Fibroblast of skin of back (primary cell): ENCODE results near the gene PRDM5.

ENCODE experiments used
- DNase-seq: peaks from one replicate; pipeline ENCODE4 v3.0.0-alpha.2; 2013

PRDM5 gene

GRCh38 chr4:120903419-120903818, 19.1 kb downstream of the PRDM5 start:
- DNase-seq, result no peak

GRCh38 chr4:120902925-120903324, 19.6 kb downstream of the PRDM5 start:
- DNase-seq, result no peak

DNA sequence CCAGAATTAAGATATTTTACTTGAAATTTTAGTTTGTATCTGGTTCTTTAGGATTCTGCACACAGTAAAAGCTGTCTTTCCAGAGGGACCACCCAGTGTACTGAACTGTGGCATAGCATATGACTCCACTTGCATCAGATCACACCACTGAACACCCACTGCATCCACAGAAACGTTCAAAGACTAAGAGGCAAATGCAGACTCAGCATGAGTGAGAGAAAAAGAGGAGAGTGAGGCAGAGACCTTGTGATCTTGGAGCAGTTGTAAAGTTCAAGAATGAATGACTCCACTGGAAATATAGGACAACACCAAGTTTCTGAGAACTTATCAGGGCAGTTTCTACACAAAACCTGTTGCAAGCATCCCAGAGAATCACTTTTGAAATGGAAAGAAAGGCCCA, 20.8 kb downstream of the PRDM5 start:
- no peak for DNase-seq

GRCh38 chr4:120897981-120898719, 24.4 kb downstream of the PRDM5 start:
- no peak for DNase-seq

- DNase-seq, result no peak
Observed at GRCh38 chr4:120895554-120895953, 27.0 kb downstream of the PRDM5 start.

DNA sequence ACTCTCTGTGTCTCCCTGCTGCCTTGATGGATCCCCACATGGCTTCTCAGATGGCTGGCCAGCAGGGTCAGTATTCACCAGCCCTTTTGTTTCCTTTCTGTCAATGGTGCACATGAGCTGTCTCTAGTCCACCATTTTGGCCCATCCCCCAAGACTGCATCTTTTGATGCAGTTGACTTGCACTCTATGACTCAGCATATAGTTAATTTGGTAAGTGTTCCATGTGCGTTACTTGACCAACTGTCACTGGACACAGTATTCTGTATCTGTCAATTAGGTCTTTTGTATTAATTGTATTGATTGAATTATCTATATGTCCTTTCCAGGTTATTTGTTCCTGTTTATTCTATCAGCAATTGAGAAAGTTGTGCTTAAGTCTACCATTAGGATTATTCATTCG, 29.2 kb downstream of the PRDM5 start:
- no peak for DNase-seq

GRCh38 chr4:120886191-120886590, 36.3 kb downstream of the PRDM5 start:
- DNase-seq, result no peak

GRCh38 chr4:120881846-120882245, 40.7 kb downstream of the PRDM5 start:
- peak; percentile 60 for DNase-seq

GRCh38 chr4:120881351-120881750, 41.2 kb downstream of the PRDM5 start:
- peak; percentile 63 for DNase-seq

GRCh38 chr4:120877021-120877420, 45.5 kb downstream of the PRDM5 start:
- no peak for DNase-seq

- DNase-seq, result no peak
Observed at GRCh38 chr4:120874792-120875774, 47.4 kb downstream of the PRDM5 start.

DNA sequence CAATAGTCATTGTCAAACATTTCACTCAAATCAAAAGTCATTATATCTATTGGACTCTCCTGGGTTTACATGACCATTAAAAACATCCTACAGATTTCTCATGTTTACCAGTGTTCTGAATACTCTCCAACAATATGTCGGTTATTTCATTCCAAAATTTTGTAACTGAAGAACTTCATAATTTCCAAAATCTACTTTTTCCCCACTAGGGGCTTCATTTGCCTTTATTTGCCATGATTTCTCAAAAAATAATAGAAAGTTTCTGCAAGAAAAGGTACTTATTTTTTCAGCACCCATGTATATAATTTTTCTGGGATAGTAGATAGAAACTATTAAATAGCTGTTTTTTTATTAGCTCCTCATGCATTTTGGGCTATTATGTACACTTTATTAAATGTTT, 49.0 kb downstream of the PRDM5 start:
- no peak for DNase-seq

DNA sequence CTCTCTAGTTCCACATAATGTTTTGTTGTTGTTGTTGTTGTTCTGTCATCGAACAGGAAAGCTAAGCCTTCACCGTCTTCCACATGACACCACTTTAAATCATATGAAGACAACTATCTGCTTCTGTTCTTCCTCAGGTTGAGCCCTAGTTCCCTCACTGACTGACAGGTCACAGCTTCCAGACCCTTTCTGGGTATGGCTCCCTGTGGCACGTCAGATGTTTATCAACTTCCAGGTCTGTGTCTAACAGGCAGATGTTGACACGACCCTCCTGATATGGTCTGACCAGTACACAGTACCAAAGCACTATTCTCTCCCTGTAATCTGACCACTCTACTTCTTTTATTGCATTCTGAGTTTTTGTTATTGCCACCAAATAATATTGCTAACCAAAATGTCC, 51.4 kb downstream of the PRDM5 start:
- no peak for DNase-seq

GRCh38 chr4:120870279-120870673, 52.2 kb downstream of the PRDM5 start:
- no peak for DNase-seq

GRCh38 chr4:120869613-120870278, 52.8 kb downstream of the PRDM5 start:
- DNase-seq, result no peak

- no peak for DNase-seq
Observed at GRCh38 chr4:120867506-120867905, 55.0 kb downstream of the PRDM5 start.

DNA sequence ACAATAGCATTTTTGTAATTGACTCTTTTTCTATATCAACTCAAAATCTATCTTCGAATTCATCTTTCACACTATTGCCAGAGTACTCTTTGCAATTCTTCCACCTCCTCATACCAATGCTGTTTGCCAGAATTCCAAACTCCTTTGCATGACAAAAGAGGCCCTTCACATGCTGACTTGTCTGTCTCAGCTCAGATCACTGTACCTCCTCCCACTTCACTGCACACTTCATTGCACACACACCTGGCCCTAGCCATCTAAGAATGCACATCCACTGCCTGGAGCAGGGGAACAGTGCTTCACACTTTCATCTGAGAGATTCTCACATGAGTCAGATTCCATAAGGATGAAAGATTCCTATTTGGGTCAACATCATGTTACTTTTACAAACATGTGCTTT, 56.5 kb downstream of the PRDM5 start:
- DNase-seq, result no peak

DNA sequence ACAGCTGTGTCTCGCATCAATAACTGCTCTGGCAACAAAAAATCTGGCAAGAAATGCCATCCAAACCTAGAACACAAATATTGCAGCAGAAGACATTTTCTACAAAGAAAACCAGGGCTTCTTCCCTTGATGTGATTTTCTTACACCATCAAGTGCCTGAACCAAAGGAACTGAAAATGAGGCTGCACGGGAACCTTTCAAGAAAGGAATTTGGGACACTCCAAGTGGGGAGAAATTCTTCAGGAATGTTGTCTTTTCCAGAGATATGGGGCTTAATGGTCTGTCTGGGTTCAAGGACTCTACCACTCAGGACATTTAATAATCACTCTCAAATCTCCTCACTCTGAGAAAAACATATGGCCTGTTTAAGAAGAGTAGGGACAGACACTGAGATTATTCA, 57.6 kb downstream of the PRDM5 start:
- peak; percentile 67 for DNase-seq

DNA sequence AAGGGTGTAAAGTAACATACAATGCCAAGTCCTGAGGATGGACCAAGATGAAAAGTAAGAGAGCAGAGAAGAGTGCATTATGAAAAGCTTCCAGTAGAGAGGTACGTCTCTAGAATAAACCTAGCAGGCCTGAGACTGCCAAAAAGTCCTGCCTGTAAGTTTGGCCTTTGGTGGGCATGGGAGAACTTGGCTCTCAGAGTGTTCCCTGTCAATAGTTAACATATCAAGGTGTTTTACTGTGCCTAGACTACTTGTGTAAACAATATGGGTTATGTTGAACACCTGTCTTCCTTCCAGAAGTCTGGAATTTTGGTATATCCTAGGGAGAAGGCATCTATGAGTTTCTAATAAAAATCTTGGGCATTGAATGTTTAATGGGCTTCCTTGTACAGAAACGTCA, 60.1 kb downstream of the PRDM5 start:
- no peak for DNase-seq

- DNase-seq, result no peak
Observed at GRCh38 chr4:120861852-120862251, 60.7 kb downstream of the PRDM5 start.

GRCh38 chr4:120858776-120859175, 63.8 kb downstream of the PRDM5 start:
- DNase-seq, result peak; percentile 53

DNA sequence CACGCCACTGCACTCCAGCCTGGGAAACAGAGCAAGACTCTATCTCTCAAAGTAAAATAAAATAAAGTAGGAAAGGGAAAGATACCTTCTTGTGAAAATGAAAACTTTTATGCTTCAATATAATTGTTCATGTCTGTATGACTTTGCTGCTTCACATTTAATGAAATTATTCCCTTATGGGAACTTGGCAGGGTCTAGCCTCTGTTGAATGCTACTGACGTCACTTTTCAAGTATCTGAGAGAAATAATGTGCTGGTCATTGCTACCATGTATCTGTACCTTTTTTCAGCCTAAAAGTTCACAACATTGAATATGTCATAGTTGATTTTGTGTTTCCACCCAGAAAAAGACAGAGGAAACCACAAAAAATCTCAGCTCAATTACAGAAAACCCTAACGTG, 65.2 kb downstream of the PRDM5 start:
- peak; percentile 60 for DNase-seq

DNA sequence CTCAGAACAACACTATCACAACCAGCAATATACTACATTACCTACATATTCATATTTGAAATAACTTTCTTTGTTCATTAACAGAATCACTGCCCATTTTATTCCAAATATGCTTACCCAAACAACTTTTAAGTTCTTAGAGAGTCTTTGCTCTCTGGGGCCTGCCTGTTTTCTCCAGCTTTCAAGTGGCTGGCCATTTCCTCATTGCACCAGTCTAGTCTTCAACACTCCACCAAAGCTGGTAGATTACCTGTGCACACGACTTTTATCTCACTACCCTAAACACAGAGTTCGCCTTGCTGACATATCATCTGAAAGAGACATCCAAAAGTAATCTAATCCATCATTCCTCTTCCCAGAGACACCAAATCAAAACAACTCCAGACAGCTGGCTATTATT, 66.2 kb downstream of the PRDM5 start:
- DNase-seq, result no peak
